Measurements from ENCODE around the gene CDH2.

CDH2 gene

DNA sequence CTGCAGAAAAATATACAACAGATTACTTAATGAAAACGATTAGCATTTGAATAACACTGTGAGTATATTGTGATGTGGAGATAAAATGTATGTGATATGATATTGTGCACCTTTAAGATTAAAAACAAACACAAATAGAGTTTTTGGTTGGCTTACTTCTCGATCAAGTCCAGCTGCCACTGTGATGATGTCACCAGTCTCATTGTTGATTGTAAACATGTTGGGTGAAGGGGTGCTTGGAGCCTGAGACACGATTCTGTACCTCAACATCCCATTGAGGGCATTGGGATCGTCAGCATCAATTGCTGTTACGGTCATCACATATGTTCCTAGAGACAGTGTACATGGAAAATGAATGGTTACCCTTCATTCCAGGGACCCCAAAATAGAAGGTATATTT, 174.1 kb downstream of the CDH2 start:
- DNase-seq (ENCODE audit: low read depth in 1 of 2, low spot score in 1 of 2): no peak

DNA sequence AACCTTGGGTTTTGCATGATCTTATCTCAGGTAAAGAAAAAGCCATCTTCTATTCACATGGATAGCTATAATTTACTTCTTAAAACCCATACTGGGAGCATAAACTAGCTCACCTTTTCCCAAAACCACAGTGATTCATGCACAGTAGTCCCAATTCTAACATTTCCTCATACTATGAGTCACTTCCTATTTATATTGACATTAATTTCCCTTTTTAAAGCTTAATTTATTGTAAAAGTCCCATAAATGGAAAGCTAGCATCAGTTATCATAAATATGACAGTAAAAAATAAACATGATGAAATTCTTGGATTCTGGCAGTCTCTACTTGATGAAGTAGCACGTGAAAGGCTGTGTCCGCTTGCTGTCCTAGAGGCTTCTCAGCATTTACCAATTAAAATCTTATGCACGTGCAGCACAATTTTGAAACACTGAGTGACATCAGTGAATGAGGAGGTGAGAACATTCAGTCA, 180.1 kb downstream of the CDH2 start:
- no peak for DNase-seq (ENCODE audit: low read depth in 1 of 2, low spot score in 1 of 2)

DNA sequence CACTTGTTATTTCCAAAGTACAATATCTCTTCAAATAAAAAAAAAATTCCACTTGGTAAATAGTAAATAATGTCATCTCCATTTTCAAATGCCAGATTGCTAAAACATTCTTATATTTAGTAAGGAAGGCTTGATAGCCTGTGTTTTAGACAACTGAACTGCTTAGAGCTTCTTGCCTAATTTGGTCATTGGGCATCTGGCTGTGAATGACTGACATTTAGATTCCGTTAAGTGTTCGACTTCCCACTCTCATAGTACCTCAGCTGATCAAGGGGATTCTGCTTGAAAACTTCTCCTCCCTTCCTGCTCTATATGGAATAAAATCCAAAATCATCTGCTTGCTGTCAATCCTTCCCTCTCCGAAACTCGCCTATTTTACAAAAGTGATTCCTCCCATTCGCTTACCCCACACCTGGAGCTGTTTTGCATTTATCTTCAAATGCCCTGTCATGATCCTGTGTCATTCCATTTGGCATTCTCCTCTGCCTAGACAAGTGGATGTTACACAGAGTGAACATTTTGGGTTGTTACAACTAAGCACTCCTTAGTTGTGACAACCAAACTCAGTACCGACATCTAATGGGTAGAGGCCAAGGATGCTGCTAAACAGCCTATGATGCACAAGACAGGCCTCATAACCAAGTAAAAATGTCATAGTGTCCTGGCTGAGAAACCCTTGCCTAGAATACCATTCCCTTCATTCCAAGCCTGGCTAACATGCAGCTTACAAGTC, 181.0 kb downstream of the CDH2 start:
- DNase-seq (ENCODE audit: low read depth in 1 of 2, low spot score in 1 of 2): no peak

DNA sequence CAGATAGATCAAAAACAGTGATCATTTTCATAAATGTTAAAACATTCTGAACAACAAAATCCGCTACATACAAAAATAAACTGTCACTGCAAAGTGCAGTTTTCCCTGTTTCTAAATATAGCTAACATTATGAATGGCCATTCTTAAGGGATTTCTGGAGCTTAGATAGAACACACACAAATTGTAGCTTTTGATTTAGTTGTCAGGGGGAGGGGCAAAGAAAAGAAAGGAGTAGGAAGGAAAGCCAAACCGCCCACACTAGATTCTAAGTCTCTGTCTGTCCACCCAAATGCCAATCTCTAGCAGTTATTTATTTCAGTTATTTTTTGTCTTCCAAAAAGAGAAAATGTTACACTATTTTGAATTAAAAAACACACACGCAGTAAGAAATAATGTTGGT, 182.4 kb downstream of the CDH2 start:
- DNase-seq (ENCODE audit: low read depth in 1 of 2, low spot score in 1 of 2): no peak

DNA sequence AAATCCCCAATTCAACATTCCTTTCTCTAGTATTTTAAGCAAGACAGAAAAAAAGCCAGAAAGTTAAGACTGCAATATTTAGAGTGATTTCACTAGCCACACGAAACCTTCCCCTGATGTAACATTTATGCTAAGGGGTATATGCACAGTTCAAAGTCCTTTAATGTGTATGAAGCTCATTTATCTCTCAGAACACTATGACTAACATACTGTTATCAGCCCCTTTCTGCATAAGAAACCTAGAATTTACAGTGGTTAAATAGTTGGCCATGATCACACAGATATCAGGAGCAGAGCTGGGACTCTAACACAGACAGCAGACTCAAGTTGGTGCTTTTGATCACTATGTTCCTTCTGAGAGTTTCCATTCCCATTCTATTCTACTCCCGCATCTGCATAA, 185.5 kb downstream of the CDH2 start:
- no peak for DNase-seq (ENCODE audit: low read depth in 1 of 2, low spot score in 1 of 2)

DNA sequence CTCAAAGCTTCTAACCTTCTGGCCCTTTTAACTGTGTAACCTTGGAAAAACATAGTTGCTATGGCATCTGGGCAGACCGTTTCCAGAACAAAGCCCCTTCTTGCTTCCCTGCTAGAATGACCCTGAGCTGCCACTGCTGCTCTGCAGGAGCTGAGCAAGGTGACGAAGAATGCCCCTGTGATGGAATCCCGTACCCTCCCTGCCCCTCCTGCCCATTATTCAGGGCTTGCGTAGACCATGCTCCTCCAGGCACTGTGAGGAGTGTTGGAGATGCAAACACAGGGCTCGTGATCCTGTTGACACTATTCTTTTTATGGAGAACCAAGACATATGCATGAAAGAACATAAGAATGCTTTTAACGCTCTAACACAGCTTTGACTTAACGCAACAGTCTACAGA, 191.1 kb downstream of the CDH2 start:
- DNase-seq (ENCODE audit: low read depth in 1 of 2, low spot score in 1 of 2): no peak

DNA sequence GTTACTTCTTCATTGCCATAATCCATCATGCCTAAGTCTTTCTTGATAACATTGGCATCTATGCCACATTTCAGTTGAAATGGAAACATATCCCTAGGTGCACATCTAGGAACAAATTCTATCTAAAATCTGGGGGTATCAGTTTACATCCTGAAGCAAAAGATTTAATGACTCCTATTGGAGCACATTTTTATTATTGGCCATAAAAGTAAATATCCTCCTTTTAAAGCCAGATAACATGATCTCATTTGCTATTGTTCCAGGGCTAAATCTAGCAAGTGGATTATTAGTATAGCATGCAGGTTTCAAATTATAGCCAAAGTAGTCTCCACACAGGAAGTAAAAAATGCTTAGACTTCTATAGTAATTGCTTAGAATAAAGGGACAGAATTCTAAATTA, 193.2 kb downstream of the CDH2 start:
- no peak for DNase-seq (ENCODE audit: low read depth in 1 of 2, low spot score in 1 of 2)

DNA sequence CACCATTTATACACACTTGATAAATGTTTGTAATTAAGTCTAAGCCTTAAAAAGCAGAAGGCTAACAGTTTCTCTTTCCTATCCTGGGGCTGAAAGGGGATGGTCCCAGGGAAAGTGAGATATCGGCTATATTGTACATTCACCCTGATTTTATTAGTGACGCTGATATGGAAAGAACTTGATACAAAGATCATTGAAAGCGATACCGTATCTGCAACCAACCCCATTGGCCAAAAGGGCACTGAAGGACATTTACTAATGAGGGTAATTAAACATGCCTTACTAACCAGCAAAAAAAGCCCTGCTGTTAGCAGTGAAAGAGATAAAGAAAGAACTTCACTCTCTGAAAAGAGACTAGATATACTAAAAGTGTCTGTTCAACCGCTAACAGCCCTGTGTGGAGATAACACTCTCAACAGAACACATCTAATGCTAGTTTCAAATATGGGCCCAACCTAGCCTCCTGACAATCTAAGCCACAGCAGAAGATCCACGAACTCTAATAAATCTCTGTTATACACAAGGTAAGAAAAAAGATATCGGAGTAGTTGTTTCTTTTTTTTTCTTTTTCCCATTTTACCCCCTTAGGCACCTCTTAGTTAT, 200.0 kb downstream of the CDH2 start:
- DNase-seq (ENCODE audit: low read depth in 1 of 2, low spot score in 1 of 2): no peak

DNA sequence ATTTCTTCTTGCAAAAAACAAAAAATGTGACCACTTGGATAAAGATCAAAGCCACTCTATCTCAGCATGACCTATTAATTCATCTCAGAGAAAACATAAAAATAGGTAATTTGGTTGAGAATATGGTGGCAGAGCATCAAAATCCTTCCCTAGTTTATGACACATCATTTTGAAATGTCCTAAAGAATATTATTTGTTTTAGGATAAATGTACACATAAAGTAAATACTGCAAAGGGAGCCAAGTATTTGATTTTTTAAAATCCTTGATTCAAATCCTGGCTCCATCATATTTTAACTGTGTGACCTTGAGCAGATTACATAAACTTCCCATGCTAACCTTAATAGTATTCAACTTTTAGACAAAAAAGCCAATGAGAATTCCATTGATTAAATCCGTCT, 206.6 kb downstream of the CDH2 start:
- no peak for DNase-seq (ENCODE audit: low read depth in 1 of 2, low spot score in 1 of 2)

DNA sequence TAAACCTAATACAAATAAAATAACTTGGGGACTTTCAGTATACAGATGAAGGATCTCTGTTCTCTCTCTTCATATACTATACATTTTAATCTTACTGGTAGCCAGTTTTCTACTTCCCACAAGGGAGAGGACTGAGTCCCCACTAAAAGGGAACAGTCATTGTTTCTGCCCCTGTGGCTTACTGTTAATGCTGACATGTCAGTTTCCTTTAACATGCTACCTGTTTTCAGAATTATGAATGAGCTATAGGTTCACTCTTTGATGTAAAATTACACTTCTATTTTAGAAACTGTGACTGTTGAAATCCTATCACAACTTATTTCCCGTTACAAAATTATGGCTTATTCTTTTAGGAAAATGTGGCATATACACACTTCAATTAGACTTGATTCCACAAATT, 207.7 kb downstream of the CDH2 start:
- DNase-seq (ENCODE audit: low read depth in 1 of 2, low spot score in 1 of 2): no peak

DNA sequence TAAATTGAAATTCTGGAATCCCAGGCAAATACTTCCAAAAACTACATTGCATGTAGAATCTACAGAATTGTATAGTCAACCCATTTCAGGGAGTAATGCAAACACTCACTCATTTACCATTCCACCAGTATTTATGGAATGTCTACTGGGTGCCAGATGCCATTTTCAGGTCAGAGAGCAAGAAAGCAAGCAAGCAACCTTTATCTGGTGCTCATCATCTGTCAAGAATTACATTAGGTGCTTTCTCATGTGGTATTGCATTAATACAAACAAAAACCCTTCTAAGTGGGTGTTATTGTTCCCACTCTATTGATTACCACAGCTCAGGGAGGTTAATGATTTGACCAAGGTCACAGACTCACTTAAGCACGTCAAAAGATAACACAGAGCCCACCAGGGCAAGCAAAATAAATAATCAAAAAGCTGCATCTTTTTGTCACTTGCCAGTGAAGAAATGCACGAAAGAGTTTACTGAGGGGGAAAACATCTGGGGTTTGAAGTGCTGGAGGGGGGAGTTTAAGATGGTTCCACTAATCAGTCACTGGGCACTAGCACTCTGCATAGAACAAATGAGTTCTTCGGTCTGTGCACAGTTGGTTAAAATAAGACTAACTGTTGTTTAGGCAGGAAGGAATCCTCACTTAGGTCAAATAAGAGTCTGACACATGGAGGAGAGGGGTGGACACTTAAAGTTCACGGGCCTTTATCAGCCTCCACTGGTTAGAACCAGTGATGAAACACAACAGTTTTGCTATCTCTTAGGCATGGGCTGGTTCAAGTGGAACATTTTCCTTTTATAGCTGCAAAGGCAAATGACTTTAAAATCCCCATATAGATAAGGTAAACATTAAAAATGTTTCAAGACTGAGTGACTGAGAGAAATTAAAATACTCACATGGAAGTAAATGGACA, 208.8 kb downstream of the CDH2 start:
- DNase-seq (ENCODE audit: low read depth in 1 of 2, low spot score in 1 of 2): no peak

DNA sequence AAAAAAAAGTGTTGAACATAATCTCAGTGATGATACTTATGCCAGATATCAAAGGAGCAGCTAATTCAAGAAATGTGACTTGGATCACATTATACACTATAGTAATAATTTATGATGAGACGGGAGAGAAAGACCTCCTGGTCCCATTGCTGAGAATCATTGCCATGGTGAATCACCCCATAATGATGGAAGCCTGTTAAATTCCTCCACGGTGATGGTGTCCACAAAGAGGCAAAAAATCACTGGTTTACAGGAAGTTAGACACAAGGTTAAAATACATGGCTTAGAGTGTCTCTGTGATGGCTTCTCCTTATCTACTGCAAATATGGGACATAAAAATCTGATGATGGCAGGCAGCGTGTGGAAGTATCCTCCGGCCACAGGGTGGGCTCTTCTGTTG, 210.0 kb downstream of the CDH2 start:
- DNase-seq (ENCODE audit: low read depth in 1 of 2, low spot score in 1 of 2): no peak

DNA sequence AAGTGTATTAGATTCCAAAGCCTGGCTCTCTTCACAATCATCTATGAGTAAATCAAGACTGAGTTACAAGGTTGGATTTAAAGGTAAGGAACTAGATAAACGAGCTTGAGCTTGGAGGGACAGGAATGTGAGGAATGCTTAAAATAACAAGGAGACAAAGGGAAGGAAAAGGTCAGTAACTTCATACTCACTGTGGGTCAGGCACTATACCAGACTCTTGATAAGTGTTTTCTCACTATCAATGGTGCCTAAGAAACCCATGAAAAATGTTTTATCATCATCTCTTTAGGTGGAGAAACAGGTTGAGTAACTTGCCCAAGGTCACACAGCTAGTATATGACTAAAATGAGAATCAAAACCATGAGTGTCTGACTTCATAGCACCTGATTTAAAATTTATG, 212.1 kb downstream of the CDH2 start:
- no peak for DNase-seq (ENCODE audit: low read depth in 1 of 2, low spot score in 1 of 2)

DNA sequence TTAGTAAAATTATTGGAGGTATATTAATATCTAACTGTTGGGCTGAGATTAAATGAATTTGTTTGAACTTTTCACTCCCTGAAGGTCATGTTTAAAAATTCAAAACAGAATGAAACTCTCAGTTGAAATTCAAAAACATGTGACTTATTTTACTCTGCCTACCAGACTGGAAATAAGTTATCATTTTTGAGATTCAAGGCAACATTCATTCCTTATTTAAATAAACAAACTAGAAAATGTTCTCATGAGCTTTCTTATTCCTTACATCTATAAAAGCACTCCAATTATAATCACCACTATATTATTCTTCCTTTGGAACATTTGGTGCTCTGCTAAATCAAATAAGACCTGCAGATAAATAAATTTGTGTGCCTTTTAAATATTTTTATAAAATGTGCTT, 217.8 kb downstream of the CDH2 start:
- no peak for DNase-seq (ENCODE audit: low read depth in 1 of 2, low spot score in 1 of 2)

DNA sequence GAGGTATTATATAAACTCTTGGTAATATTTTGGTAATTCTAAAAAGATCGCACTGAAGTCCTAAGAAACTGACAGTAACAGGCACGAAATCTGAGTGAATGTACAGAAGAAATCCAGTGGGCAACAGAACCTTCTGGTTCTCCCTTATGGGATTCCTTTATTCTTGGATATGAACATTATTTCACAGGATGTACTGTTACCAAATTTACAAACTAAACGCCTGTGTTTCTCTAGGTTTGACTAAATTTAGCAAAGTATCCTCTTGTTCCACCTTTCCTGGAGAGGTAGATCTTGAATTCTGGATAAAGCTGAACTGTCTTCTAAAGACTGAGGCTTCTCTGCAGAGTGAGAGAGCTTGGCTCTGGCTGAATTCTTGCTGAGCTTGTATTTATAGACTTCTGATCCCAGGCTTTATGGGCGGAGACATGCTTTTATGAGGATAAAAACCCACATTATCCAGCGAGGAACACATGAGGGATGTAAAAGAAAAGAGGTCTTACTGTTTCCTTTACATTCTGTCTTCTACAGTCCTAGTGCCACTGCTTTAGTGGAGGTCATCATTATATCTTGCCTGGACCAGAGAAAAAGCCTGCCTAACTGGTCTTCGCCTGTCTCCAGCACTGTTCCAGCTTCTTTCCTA, 220.8 kb downstream of the CDH2 start:
- DNase-seq (ENCODE audit: low read depth in 1 of 2, low spot score in 1 of 2): no peak

DNA sequence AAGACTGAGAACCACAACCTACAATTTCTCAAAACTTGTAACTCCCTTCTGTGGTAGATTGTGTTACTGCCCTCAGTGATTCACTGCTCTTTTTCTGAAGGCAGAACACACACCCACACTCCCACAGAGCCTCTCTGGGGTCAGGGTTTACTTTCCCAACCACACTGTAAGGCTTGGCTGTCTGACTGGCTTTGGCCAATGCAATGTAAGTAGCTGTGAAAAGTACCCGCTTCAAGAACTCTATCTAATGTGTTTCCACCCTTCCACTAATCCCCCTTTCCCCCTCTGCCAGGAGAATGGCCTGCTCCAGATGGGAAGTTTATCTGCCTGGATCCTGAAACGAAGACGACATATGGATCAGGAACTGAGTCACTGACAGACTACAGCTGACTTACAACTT, 222.7 kb downstream of the CDH2 start:
- DNase-seq (ENCODE audit: low read depth in 1 of 2, low spot score in 1 of 2): no peak

DNA sequence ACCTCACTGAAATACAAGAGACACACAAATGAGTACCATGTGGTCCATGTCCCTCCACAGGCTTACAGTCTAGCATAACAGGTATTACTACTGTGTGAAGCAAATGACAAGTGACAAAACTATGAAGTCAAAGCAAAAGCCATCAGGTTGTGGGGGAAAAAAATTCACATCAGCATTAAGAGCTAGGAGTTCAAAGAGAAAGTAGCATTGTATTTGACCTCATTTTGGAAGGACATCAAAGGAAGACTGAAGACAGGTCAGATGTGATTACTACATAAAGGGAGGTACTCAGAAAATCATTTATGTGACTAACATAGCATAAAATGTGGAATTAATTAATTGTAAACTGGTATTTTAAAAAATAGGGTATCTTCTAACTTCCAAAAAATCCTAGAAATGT, 224.2 kb downstream of the CDH2 start:
- no peak for DNase-seq (ENCODE audit: low read depth in 1 of 2, low spot score in 1 of 2)

DNA sequence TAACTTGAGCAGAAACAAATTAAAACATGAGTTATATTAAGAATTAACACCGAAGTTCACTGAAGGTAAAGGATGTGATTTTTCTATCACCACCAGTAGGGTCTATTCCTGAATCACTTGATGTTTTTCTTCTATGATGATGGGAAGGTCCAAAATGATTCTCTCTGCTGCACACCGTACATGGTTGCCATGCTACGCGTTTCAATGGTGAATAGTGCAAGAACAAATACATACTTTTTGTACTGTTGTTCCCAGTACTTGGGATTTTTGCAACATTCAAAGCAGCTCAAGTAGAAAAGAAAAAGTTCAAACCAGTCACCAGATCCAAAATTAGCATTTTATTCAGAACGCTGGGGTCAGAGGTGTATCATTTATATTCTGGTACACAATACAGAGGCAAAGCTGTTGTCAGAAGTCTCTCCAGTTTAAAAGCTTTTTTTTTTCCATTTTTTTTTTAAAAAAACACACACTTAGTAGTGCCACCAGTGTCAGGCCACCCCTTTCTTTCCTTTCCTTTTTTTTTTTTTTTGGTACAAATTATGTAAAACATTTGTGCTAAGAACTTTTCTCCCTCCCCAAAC, 226.2 kb downstream of the CDH2 start:
- no peak for DNase-seq (ENCODE audit: low read depth in 1 of 2, low spot score in 1 of 2)

DNA sequence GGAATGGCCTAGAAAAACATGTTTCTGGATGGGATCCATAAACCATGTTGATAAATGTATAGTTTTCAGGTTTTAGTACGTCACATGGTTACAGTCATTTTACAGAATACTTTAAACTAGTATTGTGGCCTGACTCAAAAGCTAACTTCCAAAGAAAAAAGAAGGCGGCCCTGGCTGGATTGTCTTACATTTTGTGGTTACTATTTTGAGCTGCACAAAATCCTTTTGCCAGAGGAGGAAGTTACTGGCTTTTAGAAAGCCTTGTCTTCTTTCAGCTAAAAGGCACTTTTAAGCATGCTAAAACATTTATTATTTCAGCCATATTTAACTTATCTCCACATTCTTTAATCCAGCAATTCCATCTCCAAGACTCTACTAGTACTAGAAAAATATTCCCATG, 227.9 kb downstream of the CDH2 start:
- DNase-seq (ENCODE audit: low read depth in 1 of 2, low spot score in 1 of 2): no peak

DNA sequence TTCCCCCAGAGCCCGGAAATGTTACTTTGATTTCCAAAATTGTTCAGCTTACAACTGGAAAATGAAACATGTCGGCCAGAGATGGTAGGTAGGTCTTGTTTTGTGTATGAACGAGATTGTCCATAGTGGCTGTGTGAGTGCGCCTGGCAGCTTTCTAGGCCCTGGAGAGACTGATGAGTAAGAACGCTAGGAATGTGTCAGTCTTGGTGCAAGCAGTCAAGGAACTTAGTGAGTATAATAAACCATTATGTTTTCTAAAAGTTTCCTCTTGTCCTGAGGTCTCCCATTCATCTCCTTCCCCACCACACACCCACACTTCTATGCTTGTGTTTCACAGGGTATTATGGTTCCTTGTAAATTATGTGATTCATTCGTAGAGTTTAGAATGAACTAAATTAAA, 234.2 kb downstream of the CDH2 start:
- no peak for DNase-seq (ENCODE audit: low read depth in 1 of 2, low spot score in 1 of 2)

DNA sequence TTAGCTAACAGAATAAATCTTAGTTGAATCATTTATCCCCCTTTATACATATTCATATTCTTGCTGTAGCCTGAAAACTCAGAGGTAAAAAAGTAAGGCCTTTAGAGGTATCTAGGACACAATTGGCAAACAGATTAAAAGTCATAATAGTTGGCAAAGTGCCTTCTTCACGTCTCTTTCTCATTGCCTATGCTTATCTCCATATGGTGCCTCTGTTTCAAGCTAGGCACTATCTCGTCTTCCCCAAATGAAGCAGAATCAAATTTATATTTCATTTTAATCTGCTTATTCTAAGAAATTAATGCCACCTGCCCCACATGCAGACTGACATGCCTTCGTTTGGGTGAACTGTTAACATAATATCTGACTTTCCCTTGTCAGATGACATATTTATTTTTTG, 245.4 kb downstream of the CDH2 start:
- DNase-seq (ENCODE audit: low read depth in 1 of 2, low spot score in 1 of 2): no peak

Data from activated CD4-positive, alpha-beta T cell treated with anti-CD3 and anti-CD28 coated beads, Interleukin-2, amount 50 U/mL, for 24 hours (primary cell).